ENCODE data around the gene HIPK3.

Gene HIPK3

GRCh38 chr11:33399421-33399820 lies 142.2 kb downstream of the HIPK3 start:
- no peak for DNase-seq

DNA sequence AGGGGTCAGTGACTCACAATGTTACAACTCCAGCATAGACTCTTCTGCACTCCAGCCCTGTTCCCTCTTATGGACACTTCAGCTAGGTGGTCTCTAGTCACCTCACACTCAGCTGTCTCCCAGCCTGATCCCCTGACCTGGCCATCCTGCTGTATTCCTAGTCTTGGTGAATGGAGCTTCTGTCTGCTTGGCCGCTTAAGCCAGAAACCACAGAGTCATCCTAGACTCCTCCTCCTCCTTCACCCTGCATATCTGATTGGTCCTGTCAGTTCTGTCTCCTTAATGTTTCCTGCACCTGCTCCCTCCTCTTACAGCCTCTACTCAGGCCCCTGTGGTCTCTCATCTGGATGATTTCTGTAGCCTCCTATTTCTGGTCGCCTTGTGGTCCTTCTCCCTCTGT lies 144.9 kb downstream of the HIPK3 start:
- DNase-seq, result no peak

DNA sequence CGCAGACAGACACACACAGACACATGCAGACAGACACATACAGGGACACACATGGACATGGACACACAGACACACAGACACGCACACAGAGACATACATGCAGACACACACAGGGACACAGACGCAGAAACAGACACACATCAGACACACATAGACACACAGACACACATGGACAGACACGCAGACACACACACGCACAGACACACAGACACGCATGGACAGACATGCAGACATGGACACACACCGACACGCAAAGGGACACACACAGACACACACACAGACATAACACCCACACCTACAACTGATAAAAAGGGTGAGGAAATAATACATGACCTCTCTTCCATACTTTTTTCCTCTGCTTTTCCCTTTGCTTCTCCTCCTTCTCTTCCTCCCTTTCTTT lies 146.2 kb downstream of the HIPK3 start:
- DNase-seq, result no peak

- DNase-seq, result no peak
Observed at GRCh38 chr11:33405834-33406602, 148.8 kb downstream of the HIPK3 start.

All from inflammatory macrophage treated with lipopolysaccharide for 4 hours (primary cell).